Right lobe of liver (tissue), 6 donors: ENCODE measurements around the gene MEI1. TPM values are rescaled to one million over a fixed set of nuclear protein-coding genes. Genes with fewer than 3 reads are reported as not detected.
A peak's percentile ranks its signal among the peaks of the same experiment; 100 is the strongest.

Experiments
- ATAC-seq, 4 donors: fragments of 200-7000 bp; cut with Tn5 transposase; one replicate each; pipeline ENCODE4 v1.9.1; 2020; ENCODE audit warnings: mild to moderate bottlenecking in 4 of 4, moderate library complexity in 4 of 4
- DNase-seq, 3 donors: peaks; one replicate each; pipeline ENCODE4 v3.0.0-alpha.2; 2020
- H3K27ac ChIP-seq, 3 donors: fragments of 200-600 bp; one replicate each; pipeline ENCODE4 v1.8.0; 2022
- H3K27me3 ChIP-seq, 2 donors: fragments of 200-600 bp; one replicate each; pipeline ENCODE4 v1.8.0; 2022
- H3K36me3 ChIP-seq, 4 donors: fragments of 200-600 bp; sonication (generic) in 1 of 4; one replicate each; pipeline versions ENCODE4 v1.5.1 to v1.8.0; 2017 to 2022; ENCODE audit warnings: control low read depth in 1 of 4
- H3K4me1 ChIP-seq, 4 donors: fragments of 200-600 bp; sonication (generic) in 1 of 4; one replicate each; pipeline versions ENCODE4 v1.5.1 to v1.8.0; 2017 to 2022; ENCODE audit warnings: control low read depth in 1 of 4
- H3K4me3 ChIP-seq, 3 donors: fragments of 200-600 bp; one replicate each; pipeline ENCODE4 v1.8.0; 2022
- H3K9me3 ChIP-seq, 4 donors: fragments of 200-600 bp; sonication (generic) in 1 of 4; one replicate each; pipeline versions ENCODE4 v1.5.1 to v1.8.0; 2017 to 2022; ENCODE audit warnings: control low read depth in 1 of 4
- CTCF ChIP-seq, 4 donors: fragments of 200-600 bp in 3 of 4; fragments of 450-650 bp in 1 of 4; IDR thresholded peaks; one replicate each; pipeline versions ENCODE4 v1.5.1 to v1.8.0; 2016 to 2022; ENCODE audit warnings: antibody characterized with exemption in 4 of 4, mild to moderate bottlenecking in 2 of 4
- POLR2A ChIP-seq: fragments of 450-650 bp; IDR thresholded peaks from one replicate; pipeline ENCODE4 v1.6.1; 2017; ENCODE audit warnings: antibody characterized with exemption, mild to moderate bottlenecking
- WGBS: methylation state at CpG from one replicate; pipeline ENCODE4 v1.1.6; 2018; ENCODE audit warnings: low coverage, low lambda C conversion rate; ENCODE audit not compliant: insufficient coverage; ENCODE audit errors: missing lambda C conversion rate; 5-methylcytosine and 5-hydroxymethylcytosine counted together
- intact Hi-C, 2 donors: fragments of 100-400 bp; cut with DNase I; formaldehyde crosslinking; loops; one replicate each; pipeline versions ENCODE4 v1.11.2 to v1.14.1; 2022
- total RNA-seq, 6 experiments: library from RNA; depleted of rRNA in 2 of 6; stranded (reverse); fragments of >200 nt in 2 of 6; fragmentation: NEBNext Ultra II Directional in 3 of 6; extraction: Animal tissue kit (Norgen Biotek cat#: 25700) in 3 of 6; gene quantifications; one replicate each; pipeline versions ENCODE4 v1.1.0 to v1.2.4, GENCODE V29; 2016 to 2023
- donor health status: DM: no; HTN: yes; CAD: no.
- donor health status: DM: no; HTN: no; CAD: no.
- donor health status: DM: no; HTN: no; CAD: no.
- donor health status: DM: no; HTN: yes; CAD: no.
- donor health status: DM: no; HTN: yes; CAD: no.

Gene MEI1
- total RNA-seq, 6 experiments from 2014 or later, result 0.37 to 1.0 (median 0.60) TPM

DNA sequence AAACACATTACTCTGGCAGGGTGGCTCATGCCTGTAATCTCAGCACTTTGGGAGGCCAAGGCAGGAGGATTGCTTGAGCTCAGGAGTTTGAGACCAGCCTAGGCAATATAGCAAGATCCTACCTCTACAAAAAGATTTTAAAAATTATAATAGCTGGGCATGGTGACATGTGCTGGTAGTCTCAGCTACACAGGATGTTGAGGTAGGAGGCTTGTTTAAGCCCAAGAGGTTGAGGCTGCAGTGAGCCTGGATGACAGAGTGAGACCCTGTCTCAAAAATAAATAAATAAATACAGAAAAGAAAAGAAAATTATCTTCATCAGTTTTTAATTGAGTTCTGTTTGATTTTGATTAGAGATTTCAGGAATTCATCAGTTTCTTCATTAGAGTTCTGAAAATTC, 106.3 kb downstream of the MEI1 start:
- no peak overlapping the region for H3K4me3 ChIP-seq
- intact Hi-C loops, result no loop called here
- DNase-seq (no peak), ATAC-seq (no peak)
- H3K36me3 ChIP-seq, result no peaks in the 10 kb centered on the region
- no peak for TF ChIP-seq CTCF (IDR thresholded peaks at IDR 0.05)
- TF ChIP-seq POLR2A, result no peak
- H3K27ac ChIP-seq, result no peak overlapping the region
- no peaks in the 10 kb centered on the region for H3K9me3 ChIP-seq
- peaks cover 0 to 9% (median 4%) of the 10 kb centered on the region in 4 donors for H3K4me1 ChIP-seq
- no peaks in the 10 kb centered on the region for H3K27me3 ChIP-seq

DNA sequence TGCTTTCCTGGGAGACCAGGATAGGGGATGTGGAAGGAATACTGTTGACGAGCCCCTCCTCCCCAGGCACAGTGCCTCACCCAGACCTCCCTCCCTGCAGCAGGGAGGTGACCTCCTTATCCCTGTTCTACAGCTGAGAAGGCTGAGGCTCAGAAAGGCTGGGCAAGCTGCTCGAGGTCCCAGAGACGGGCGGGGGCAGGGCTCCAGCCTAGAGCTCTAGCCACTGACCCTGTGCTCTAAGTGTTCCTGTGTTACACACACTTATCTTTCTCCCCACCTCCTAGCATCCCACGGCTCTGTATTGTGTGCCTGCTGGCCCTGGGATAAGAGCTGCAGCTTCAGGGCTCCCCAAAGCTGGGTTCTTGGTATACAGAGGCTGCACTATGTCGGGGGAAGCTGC, 109.1 kb downstream of the MEI1 start:
- intact Hi-C loops, result no loop called here
- no peak overlapping the region for H3K27ac ChIP-seq
- TF ChIP-seq CTCF (IDR thresholded peaks at IDR 0.05) (no peak), POLR2A (no peak)
- H3K4me3 ChIP-seq, result no peak overlapping the region
- no peaks in the 10 kb centered on the region for H3K27me3 ChIP-seq
- no peaks in the 10 kb centered on the region for H3K4me1 ChIP-seq
- H3K36me3 ChIP-seq, result no peaks in the 10 kb centered on the region
- 79% methylated on average over 3 of the region's 6 CpGs for WGBS
- DNase-seq (no peak), ATAC-seq (peak in 1 of 4 donors; percentile 13)
- no peaks in the 10 kb centered on the region for H3K9me3 ChIP-seq

DNA sequence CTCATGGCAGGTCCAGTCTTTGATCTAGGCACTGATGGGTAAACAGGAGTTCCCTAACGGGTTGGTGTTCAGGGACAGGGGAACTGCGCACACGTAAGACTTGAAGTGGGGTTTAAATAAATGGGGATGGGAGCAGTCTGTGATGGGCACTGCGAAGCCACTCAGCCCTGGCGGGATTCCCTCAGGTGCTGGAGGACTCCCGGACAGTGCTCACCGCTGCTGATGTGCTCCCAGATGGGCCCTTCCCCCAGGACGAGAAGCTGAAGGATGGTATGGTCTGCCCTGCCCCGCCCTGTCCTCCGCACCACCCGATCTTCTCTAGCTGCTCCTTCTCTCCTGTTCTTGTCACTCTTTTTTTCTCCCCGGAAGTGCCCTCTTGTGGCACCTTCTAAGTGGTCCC, 110.7 kb downstream of the MEI1 start:
- H3K4me1 ChIP-seq, result no peaks in the 10 kb centered on the region
- H3K4me3 ChIP-seq, result no peak overlapping the region
- 100% methylated on average over 4 of the region's 12 CpGs for WGBS
- peak in 1 of 4 donors; percentile 14 for ATAC-seq
- no peak for TF ChIP-seq POLR2A
- no peak for TF ChIP-seq CTCF (IDR thresholded peaks at IDR 0.05)
- no peaks in the 10 kb centered on the region for H3K36me3 ChIP-seq
- H3K27me3 ChIP-seq, result no peaks in the 10 kb centered on the region
- intact Hi-C loops, result no loop called here
- no peak for DNase-seq
- no peaks in the 10 kb centered on the region for H3K9me3 ChIP-seq
- H3K27ac ChIP-seq, result no peak overlapping the region

- no peaks in the 10 kb centered on the region for H3K4me1 ChIP-seq
- H3K27me3 ChIP-seq, result no peaks in the 10 kb centered on the region
- TF ChIP-seq POLR2A (no peak), CTCF (IDR thresholded peaks at IDR 0.05) (no peak)
- no peak overlapping the region for H3K4me3 ChIP-seq
- H3K27ac ChIP-seq, result no peak overlapping the region
- intact Hi-C loops, result no loop called here
- DNase-seq (no peak), ATAC-seq (no peak)
- H3K36me3 ChIP-seq, result peaks cover 0 to 4% (median 0%) of the 10 kb centered on the region in 4 donors
- WGBS, result 90% methylated on average over 2 of the region's 16 CpGs
- H3K9me3 ChIP-seq, result no peaks in the 10 kb centered on the region
Measured at GRCh38 chr22:41812805-41813545, 113.7 kb downstream of the MEI1 start.
